ENCODE measurements around the gene CYBC1.

The CYBC1 gene

GRCh38 chr17:82444941-82445521, 5.5 kb downstream of the CYBC1 start:
- peaks cover 15% of the 10 kb centered on the region for H3K4me1 ChIP-seq
- H2AFZ ChIP-seq: no peak overlapping the region
- H3K27me3 ChIP-seq (ENCODE audit: control insufficient read depth, insufficient read depth, low read length): no peaks in the 10 kb centered on the region
- no peak overlapping the region for H3K4me2 ChIP-seq (ENCODE audit: low read length)
- no peaks in the 10 kb centered on the region for H3K36me3 ChIP-seq (ENCODE audit: control insufficient read depth, insufficient read depth, low read length)
- H3K9me3 ChIP-seq (ENCODE audit: control insufficient read depth, low read length): no peaks in the 10 kb centered on the region
- TF ChIP-seq CTCF (IDR thresholded peaks at IDR 0.05): no peak
- no peak overlapping the region for H3K27ac ChIP-seq
- H3K4me3 ChIP-seq (ENCODE audit: low read depth, low read length): no peak overlapping the region
- H3K9ac ChIP-seq: no peak overlapping the region
- H3K79me2 ChIP-seq: no peaks in the 10 kb centered on the region

- Histone ChIP-seq H3K27me3 (ENCODE audit: control insufficient read depth, insufficient read depth, low read length) (no peaks in the 10 kb centered on the region), H3K4me1 (peaks cover 15% of the 10 kb centered on the region), H3K9me3 (ENCODE audit: control insufficient read depth, low read length) (no peaks in the 10 kb centered on the region), H2AFZ (no peak overlapping the region), H3K9ac (no peak overlapping the region), H3K4me3 (ENCODE audit: low read depth, low read length) (no peak overlapping the region), H3K27ac (no peak overlapping the region), H3K79me2 (no peaks in the 10 kb centered on the region), H3K36me3 (ENCODE audit: control insufficient read depth, insufficient read depth, low read length) (no peaks in the 10 kb centered on the region), H3K4me2 (ENCODE audit: low read length) (no peak overlapping the region)
- TF ChIP-seq CTCF (IDR thresholded peaks at IDR 0.05): no peak
Observed at GRCh38 chr17:82444284-82444893, 6.2 kb downstream of the CYBC1 start.

GRCh38 chr17:82443465-82444283, 6.9 kb downstream of the CYBC1 start:
- Histone ChIP-seq H3K79me2 (no peaks in the 10 kb centered on the region), H3K9ac (no peak overlapping the region), H3K27ac (no peak overlapping the region), H3K27me3 (ENCODE audit: control insufficient read depth, insufficient read depth, low read length) (no peaks in the 10 kb centered on the region), H3K4me1 (peaks cover 15% of the 10 kb centered on the region), H3K4me3 (ENCODE audit: low read depth, low read length) (no peak overlapping the region), H3K4me2 (ENCODE audit: low read length) (no peak overlapping the region), H3K36me3 (ENCODE audit: control insufficient read depth, insufficient read depth, low read length) (no peaks in the 10 kb centered on the region), H2AFZ (no peak overlapping the region), H3K9me3 (ENCODE audit: control insufficient read depth, low read length) (no peaks in the 10 kb centered on the region)
- no peak for TF ChIP-seq CTCF (IDR thresholded peaks at IDR 0.05)

DNA sequence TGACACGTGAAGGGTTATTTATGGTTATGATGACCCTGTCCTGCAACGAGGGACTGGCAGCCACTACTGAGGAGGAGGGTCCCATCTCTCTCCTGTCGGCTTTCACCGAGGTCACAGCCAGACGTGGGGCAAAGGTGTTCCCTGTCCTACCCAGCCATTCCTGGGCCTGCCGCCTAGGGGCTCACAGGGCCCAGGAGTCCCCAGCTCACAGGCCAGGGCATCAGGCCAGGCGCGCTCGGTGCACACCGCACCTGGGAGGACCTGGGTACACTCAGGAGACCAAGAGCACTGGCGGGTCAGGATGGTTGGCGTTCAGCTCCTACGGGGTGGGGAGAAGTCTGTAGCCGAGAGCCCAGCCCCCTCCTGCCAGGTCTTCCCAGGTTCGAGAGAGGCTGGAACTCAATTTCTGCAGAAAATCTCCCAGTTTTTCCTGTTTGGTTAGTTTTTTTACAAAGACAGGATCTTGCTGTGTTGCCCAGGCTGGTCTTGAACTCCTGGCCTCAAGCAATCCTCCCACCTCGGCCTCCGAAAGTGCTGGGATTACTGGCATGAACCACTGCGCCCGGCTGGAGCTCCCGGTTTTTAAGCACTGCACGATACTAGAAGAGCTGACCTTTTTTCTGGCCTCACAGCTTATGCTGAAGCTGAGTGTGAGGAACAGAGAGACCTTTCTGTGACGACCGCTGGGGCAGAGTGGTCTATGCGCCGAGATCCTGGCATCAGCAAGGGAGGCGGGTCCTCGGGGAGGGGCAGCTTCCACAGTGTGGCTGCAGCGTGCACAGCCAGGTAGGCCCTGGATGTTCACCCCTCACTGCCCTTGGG, 7.7 kb downstream of the CYBC1 start:
- no peak overlapping the region for H3K4me3 ChIP-seq (ENCODE audit: low read depth, low read length)
- H3K27me3 ChIP-seq (ENCODE audit: control insufficient read depth, insufficient read depth, low read length): no peaks in the 10 kb centered on the region
- no peaks in the 10 kb centered on the region for H3K79me2 ChIP-seq
- no peak overlapping the region for H2AFZ ChIP-seq
- H3K36me3 ChIP-seq (ENCODE audit: control insufficient read depth, insufficient read depth, low read length): no peaks in the 10 kb centered on the region
- no peaks in the 10 kb centered on the region for H3K9me3 ChIP-seq (ENCODE audit: control insufficient read depth, low read length)
- H3K27ac ChIP-seq: no peak overlapping the region
- no peak overlapping the region for H3K4me2 ChIP-seq (ENCODE audit: low read length)
- no peak overlapping the region for H3K9ac ChIP-seq
- peaks cover 15% of the 10 kb centered on the region for H3K4me1 ChIP-seq
- no peak for TF ChIP-seq CTCF (IDR thresholded peaks at IDR 0.05)
